Hepatocyte (in vitro differentiated cells): ENCODE measurements around the gene CDC5L.

Experiments
- EZH2 ChIP-seq: fragments of 200-600 bp; sonication (generic); IDR thresholded peaks from 2 replicates; pipeline ENCODE4 v1.6.1; 2016; ENCODE audit warnings: antibody characterized with exemption, mild to moderate bottlenecking, borderline replicate concordance
- EZH2phosphoT487 ChIP-seq: fragments of 200-600 bp; sonication (generic); IDR thresholded peaks from one replicate; pipeline ENCODE4 v1.6.1; 2018; ENCODE audit warnings: antibody characterized with exemption, mild to moderate bottlenecking, low read depth, moderate library complexity; ENCODE audit not compliant: unreplicated experiment, severe bottlenecking
- TF ChIP-seq, protein P1 (sequence below): fragments of 200-600 bp; sonication (generic); IDR thresholded peaks from 2 replicates; pipeline ENCODE4 v1.5.1; 2016; ENCODE audit warnings: antibody characterized with exemption, mild to moderate bottlenecking; ENCODE audit not compliant: poor library complexity

DNA sequence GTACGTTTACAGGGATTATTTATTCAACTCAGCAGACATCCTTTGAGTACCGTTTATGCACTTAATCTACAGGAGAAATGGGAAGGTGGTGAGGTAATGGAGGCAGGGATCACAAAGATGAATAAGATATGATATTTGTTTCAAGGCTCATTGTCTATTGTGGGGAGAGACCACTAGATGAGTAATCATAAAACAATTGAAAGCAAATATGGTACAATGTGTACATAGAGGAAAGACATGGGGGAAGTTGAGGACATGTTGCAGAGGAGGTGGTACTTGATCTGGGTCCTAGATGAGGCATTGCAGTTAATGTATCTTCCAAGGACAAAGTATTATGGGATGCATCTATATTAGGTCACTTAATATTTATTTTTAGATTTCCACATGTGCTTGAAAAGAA lies 13.7 kb upstream of the CDC5L start:
- TF ChIP-seq, protein P1, sequence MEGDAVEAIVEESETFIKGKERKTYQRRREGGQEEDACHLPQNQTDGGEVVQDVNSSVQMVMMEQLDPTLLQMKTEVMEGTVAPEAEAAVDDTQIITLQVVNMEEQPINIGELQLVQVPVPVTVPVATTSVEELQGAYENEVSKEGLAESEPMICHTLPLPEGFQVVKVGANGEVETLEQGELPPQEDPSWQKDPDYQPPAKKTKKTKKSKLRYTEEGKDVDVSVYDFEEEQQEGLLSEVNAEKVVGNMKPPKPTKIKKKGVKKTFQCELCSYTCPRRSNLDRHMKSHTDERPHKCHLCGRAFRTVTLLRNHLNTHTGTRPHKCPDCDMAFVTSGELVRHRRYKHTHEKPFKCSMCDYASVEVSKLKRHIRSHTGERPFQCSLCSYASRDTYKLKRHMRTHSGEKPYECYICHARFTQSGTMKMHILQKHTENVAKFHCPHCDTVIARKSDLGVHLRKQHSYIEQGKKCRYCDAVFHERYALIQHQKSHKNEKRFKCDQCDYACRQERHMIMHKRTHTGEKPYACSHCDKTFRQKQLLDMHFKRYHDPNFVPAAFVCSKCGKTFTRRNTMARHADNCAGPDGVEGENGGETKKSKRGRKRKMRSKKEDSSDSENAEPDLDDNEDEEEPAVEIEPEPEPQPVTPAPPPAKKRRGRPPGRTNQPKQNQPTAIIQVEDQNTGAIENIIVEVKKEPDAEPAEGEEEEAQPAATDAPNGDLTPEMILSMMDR, result no peak
- TF ChIP-seq EZH2, result no peak
- no peak for TF ChIP-seq EZH2phosphoT487
